GM21825 (cell line): ENCODE results near the gene TLX3.
A peak's percentile ranks its signal among the peaks of the same experiment; 100 is the strongest.
"Not testable (repeated sequence)": the region's sequence is repeated elsewhere in the genome, so short reads cannot be mapped to it uniquely, and the experiment has no call there.

Experiments used
- ATAC-seq: cut with Tn5 transposase; IDR thresholded peaks from one replicate; pipeline ENCODE4 v1.9.1; 2021; ENCODE audit warnings: mild to moderate bottlenecking, moderate library complexity; ENCODE audit not compliant: unreplicated experiment

Gene TLX3

GRCh38 chr5:171322527-171322926, 13.5 kb downstream of the TLX3 start:
- no peak for ATAC-seq

GRCh38 chr5:171323007-171323406, 14.0 kb downstream of the TLX3 start:
- no peak for ATAC-seq

GRCh38 chr5:171323806-171324632, 15.0 kb downstream of the TLX3 start:
- ATAC-seq: no peak

DNA sequence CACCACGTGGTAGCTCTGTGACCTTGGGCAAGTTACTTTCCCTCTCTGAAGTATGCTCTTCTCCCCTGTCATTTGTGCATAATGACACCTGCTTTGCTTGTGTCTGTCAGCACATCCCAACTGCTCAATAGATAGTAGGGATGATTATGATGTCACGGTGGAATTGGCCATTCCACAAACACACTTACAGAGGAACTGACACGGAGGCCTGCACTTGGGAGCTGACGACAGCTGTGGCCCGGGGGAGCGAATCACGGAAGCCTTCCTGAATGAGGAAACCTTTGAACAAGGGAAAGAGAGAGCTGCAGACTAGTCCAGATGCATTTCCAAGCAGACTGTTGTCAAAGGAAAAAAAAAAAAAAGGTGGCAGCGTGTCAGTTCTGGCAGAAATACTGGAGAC, 21.0 kb downstream of the TLX3 start:
- no peak for ATAC-seq

GRCh38 chr5:171335616-171336015, 26.6 kb downstream of the TLX3 start:
- no peak for ATAC-seq

DNA sequence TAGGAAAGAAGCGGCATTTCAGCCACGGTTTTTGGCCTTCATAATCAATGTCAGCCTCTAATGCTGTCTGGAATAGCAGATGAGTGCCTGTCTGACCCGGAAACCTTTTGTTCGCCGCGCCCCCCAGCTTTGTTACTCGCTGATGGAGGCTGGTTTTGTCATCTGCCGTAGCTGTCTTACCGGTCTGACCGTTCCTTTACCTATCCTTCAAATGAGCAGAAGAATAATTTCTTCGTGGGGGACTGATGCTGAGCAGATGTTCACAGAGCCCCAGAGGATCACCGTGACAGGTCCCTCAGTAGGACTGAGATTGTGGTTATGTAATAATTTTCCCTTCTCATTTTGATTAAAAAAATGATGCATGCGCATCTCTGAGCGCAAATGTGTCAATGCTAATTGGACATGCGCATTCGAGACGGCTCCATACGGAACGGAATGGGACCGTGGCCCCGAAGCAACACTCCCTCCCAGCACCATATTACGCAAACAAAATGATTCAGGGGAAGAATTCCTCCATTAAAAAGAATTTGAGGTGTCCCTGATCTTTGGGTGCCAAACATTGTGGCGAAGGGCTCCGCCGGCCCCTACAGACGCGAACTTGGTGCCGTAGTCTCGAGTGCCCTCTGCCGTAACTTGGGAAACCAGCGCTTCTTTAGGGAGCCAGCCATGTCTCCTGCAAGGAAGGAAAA, 27.6 kb downstream of the TLX3 start:
- ATAC-seq: no peak

DNA sequence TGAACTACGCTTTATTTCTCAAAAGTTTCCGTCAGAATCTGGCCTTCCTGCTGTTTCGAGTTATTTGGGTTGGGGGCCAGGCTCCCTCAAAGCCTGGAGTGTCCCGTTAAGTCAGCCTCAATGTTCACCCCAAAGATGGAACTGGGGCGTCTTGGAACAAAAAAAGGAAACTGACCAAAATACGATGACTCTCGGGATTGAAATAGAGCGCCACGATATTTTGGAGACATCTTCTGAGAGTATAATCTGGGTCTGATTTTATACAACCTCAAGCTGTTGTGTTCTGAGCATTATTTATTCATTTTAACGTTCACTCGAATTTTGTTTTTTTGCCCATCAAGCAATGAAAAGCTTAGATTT, 28.1 kb downstream of the TLX3 start:
- no peak for ATAC-seq

GRCh38 chr5:171340042-171340441, 31.0 kb downstream of the TLX3 start:
- ATAC-seq: no peak

- ATAC-seq: no peak
Observed at GRCh38 chr5:171340491-171340890, 31.4 kb downstream of the TLX3 start.

DNA sequence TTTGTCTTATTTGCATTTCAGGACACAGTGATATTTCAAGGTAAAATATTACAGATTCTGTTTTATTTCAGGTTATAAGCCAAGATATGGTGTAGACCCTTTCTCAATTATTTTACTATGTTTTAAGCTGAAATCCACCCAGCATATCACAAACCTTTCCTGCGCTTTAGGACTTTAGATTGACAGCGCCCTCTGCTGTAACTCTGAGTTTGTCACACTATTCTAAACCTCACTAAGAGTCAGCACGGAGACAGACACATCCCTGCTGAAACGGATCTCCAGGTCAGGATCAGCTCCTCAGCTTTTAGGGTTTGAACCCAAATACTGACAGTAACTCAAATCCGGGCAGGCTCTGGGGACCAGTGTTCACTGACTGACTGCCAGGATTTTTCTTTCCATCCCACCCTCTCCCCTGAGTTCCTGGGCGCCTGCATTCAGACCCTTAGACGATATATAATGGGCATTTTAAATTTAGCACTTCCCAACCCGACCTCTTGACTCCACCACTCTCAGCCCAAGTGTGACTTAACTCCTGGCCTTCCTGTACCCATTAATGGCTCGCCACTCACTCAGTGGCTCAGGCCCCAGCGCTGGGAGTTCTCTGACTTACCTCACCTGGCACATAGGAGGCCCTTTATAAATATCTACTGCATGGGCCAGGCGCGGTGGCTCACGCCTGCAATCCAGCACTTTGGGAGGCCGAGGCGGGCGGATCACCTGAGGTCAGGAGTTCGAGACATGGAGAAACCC, 33.5 kb downstream of the TLX3 start:
- peak; percentile 58 for ATAC-seq

- no peak for ATAC-seq
Observed at GRCh38 chr5:171344936-171345608, 36.0 kb downstream of the TLX3 start.

DNA sequence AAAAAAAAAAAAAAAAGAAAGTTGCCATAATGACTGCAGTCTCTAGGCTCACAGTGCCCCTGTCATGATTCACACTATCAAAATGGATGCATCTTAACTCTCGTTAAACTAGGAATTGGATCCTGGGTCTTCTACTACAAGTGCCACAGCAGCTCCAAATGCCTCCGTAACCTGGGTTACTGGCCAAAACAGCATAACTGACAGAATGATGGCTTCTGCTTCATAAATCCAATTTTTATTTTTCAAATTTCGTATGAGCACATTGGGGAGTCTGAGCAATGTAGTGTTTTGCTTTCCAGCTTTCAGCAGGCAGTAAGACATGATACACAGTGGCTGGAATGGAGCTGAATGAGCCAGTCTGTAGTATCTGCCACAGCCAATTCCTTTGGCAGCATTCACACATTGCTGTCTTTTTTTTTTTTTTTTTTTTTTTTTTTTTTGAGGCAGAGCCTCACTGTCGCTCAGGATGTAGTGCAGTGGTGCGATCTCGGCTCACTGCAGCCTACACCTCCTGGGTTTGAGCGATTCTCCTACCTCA, 42.6 kb downstream of the TLX3 start:
- no peak for ATAC-seq

DNA sequence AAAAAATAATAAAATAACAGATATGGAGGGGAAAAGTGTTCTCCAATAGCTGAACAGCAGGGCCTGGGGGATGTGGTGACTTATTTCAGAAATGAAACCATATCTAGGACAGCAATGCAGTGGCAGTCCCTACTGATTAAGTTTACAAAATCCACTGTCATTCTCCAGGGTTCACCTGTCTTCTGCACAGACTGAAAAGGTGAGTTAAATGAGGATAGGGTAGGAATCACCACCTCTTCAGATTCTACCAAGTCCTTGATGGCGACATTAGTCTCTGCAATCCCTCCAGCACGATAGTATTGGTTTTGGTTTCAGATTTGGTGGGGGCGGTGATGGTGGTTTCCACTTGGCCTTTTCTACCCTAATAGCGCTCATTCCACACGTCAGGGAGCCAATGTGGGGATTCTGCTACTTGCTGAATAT, 46.3 kb downstream of the TLX3 start:
- peak; percentile 93 for ATAC-seq

GRCh38 chr5:171357843-171358242, 48.8 kb downstream of the TLX3 start:
- no peak for ATAC-seq

GRCh38 chr5:171361151-171361550, 52.1 kb downstream of the TLX3 start:
- not testable (repeated sequence) for ATAC-seq
